Large intestine (tissue), 3 donors: ENCODE results near the gene ZNF431. TPM values are rescaled to one million over a fixed set of nuclear protein-coding genes. Genes with fewer than 3 reads are reported as not detected.
A peak's percentile ranks its signal among the peaks of the same experiment; 100 is the strongest.

Experiments used
- DNase-seq, 2 donors: peaks; one replicate each; pipeline versions ENCODE4 v3.0.0 to v3.0.0-alpha.2; 2013
- H3K27ac ChIP-seq: one replicate; pipeline ENCODE4 v1.5.1; 2013; ENCODE audit warnings: low read length
- H3K27me3 ChIP-seq: 2 replicates; pipeline ENCODE4 v1.6.1; 2013; ENCODE audit warnings: low read length; ENCODE audit not compliant: control insufficient read depth, insufficient read depth
- H3K36me3 ChIP-seq: 2 replicates; pipeline ENCODE4 v1.6.1; 2013; ENCODE audit warnings: low read length; ENCODE audit not compliant: control insufficient read depth, insufficient read depth
- H3K4me1 ChIP-seq: one replicate; pipeline ENCODE4 v1.6.1; 2013; ENCODE audit warnings: low read length; ENCODE audit not compliant: control insufficient read depth, insufficient read depth
- H3K4me3 ChIP-seq: one replicate; pipeline ENCODE4 v1.5.1; 2013; ENCODE audit warnings: low read length
- H3K9me3 ChIP-seq: one replicate; pipeline ENCODE4 v1.6.1; 2013; ENCODE audit warnings: mild to moderate bottlenecking, low read depth, low read length, moderate library complexity; ENCODE audit not compliant: control insufficient read depth
- WGBS: methylation state at CpG from one replicate; pipeline ENCODE4 v1.1.5; 2013; ENCODE audit warnings: low lambda C conversion rate; ENCODE audit not compliant: insufficient coverage; 5-methylcytosine and 5-hydroxymethylcytosine counted together
- polyA plus RNA-seq: library from polyadenylated mRNA; unstranded; fragments of 120-200 nt; gene quantifications from one replicate; pipeline ENCODE4 v1.2.1, GENCODE V29; 2013

Gene ZNF431
- polyA plus RNA-seq, 1 donor: 31.1 TPM

- Histone ChIP-seq H3K27ac (no peak overlapping the region), H3K4me1 (no peaks in the 10 kb centered on the region), H3K36me3 (peaks cover 28% of the 10 kb centered on the region), H3K27me3 (no peaks in the 10 kb centered on the region), H3K4me3 (no peak overlapping the region), H3K9me3 (no peaks in the 10 kb centered on the region)
- DNase-seq: no peak
- WGBS: no CpG with 5 or more reads among the region's 1 CpG
Measured at GRCh38 chr19:21143854-21144253, 2.0 kb downstream of the ZNF431 start.

DNA sequence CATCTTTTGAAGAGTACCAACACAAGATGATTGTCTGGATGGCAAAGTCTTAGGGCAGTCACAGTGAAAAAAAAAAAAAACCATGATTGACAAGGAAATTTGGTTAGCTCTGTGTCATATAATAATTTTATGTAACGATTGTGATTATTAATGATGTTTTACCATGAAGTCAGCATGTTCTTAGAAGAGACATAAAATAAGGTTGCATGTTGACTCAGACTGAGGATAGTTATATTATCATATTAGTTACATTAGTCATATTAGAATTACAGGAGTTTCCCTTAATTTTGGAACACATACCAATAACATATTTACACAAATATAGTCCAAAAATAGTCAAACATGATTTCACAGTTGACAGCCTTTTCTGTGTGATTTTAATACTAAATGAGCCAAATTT lies 5.7 kb downstream of the ZNF431 start:
- no peaks in the 10 kb centered on the region for H3K9me3 ChIP-seq
- H3K36me3 ChIP-seq: peaks cover 56% of the 10 kb centered on the region
- H3K27ac ChIP-seq: no peak overlapping the region
- no CpG with 5 or more reads among the region's 1 CpG for WGBS
- H3K4me1 ChIP-seq: no peaks in the 10 kb centered on the region
- no peak for DNase-seq
- H3K4me3 ChIP-seq: no peak overlapping the region
- H3K27me3 ChIP-seq: no peaks in the 10 kb centered on the region

DNA sequence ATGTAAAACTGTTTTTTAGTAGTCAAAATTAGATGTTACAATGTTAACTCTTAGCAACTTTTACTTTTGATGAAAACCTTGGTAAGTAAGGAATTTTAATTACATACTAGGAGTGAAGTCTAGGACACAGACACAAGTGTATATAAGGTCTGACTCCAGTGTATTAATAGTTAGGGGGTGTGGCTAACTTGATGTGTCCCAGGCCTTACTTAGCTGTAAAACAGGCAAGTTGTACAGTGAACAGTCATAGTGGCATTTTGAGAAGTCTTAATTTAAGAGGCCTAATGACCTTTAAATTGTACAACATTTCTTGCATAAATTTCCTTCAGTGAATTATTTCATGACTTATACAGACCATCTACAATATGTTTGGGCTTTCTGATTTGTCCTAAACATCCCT lies 6.8 kb downstream of the ZNF431 start:
- no peak for DNase-seq
- H3K27me3 ChIP-seq: no peaks in the 10 kb centered on the region
- no peaks in the 10 kb centered on the region for H3K4me1 ChIP-seq
- no peak overlapping the region for H3K4me3 ChIP-seq
- no peak overlapping the region for H3K27ac ChIP-seq
- peaks cover 56% of the 10 kb centered on the region for H3K36me3 ChIP-seq
- no peaks in the 10 kb centered on the region for H3K9me3 ChIP-seq

DNA sequence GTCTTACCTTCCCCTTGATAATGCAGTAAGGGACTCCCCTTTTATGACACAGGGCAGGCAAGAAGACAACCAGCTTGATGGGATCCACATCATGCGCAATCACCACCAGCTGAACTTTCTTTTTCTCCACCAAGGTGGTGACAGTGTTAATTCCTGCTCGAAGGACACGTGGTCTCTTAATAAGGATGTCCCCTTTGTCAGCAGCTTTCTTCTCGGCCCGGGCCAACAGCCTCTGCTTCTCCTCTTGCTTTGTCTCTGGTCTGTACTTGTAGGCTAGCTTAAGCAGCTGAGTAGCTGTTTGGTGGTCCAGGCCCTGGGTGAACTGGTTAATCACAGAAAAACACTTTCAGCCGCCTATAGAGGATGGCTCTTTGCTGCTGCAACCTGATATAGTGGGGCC lies 8.0 kb downstream of the ZNF431 start:
- Histone ChIP-seq H3K27me3 (no peaks in the 10 kb centered on the region), H3K27ac (no peak overlapping the region), H3K4me3 (no peak overlapping the region), H3K9me3 (no peaks in the 10 kb centered on the region), H3K4me1 (no peaks in the 10 kb centered on the region), H3K36me3 (peaks cover 49% of the 10 kb centered on the region)
- DNase-seq: no peak
- no CpG with 5 or more reads among the region's 6 CpGs for WGBS

DNA sequence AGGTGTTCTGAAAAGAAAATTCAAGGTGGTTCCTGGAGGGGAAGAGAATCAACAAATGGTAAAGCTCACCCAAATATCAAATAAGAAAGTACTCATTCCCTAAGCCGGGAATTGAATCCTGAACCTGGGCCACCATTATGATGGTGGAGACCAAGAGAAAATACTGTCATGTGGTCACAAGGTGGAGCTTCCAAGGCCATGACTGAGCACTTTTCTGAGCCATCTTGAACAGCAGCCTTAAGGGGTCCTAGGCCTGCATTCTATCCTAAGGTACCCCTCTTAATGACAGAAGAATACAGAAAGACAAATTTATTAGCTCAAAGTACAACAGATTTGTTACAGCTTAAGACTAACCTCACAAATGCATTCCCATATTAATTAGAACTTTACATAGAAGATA lies 9.6 kb downstream of the ZNF431 start:
- Histone ChIP-seq H3K4me1 (no peaks in the 10 kb centered on the region), H3K27me3 (no peaks in the 10 kb centered on the region), H3K9me3 (no peaks in the 10 kb centered on the region), H3K4me3 (no peak overlapping the region), H3K27ac (no peak overlapping the region), H3K36me3 (peaks cover 45% of the 10 kb centered on the region)
- DNase-seq: no peak
- WGBS: no CpG with 5 or more reads among the region's 1 CpG

DNA sequence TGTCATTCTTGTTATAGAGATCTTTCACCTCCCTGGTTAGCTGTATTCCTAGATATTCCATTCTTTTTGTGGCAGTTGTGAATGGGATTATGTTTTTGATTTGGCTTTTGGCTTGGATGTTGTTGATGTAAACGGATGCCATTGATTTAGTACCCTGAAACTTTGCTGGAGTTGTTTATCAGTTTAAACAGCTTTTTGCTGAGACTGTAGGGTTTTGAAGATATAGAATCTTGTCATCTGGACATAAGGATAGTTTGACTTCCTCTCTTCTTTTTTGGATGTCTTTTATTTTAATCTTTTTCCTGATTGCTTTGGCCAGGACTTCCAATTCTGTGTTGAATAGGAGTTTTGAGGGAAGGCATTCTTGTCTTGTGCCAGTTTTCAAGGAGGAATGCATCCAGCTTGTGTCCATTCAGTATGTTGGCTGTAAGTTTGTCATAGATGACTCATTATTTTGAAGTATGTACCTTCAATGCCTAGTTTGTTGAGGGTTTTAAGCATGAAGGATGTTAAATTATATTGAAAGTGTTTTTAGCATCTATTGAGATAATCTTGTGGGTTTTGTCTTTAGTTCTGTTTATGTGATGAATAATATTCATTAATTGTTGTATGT lies 16.8 kb downstream of the ZNF431 start:
- Histone ChIP-seq H3K36me3 (peaks cover 24% of the 10 kb centered on the region), H3K4me3 (no peak overlapping the region), H3K4me1 (no peaks in the 10 kb centered on the region), H3K9me3 (peaks cover 5% of the 10 kb centered on the region), H3K27me3 (no peaks in the 10 kb centered on the region), H3K27ac (no peak overlapping the region)
- WGBS: no CpG with 5 or more reads among the region's 1 CpG
- DNase-seq: no peak

DNA sequence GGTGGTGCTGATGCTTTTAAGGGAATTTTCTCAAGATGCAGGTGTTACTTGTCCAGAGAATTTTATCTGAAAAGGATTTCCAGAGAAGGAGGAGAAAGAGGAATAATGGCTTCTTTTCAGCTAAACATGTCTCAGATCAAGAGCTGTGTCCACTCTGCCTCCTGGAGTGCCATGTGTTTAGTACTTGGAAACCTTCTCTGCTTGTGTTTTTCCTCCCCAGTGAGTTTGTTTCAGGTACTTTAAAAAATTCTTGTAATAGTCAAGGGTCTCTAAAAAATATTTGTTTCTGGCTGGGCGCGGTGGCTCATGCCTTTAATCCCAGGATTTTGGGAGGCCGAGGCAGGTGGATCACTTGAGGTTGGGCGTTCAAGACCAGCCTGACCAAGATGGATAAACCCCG lies 22.7 kb downstream of the ZNF431 start:
- Histone ChIP-seq H3K27ac (no peak overlapping the region), H3K4me1 (no peaks in the 10 kb centered on the region), H3K9me3 (no peaks in the 10 kb centered on the region), H3K36me3 (peaks cover 34% of the 10 kb centered on the region), H3K27me3 (no peaks in the 10 kb centered on the region), H3K4me3 (no peak overlapping the region)
- DNase-seq: no peak
- no CpG with 5 or more reads among the region's 5 CpGs for WGBS

GRCh38 chr19:21166436-21166835 lies 24.6 kb downstream of the ZNF431 start:
- H3K4me3 ChIP-seq: no peak overlapping the region
- no peaks in the 10 kb centered on the region for H3K9me3 ChIP-seq
- no peak for DNase-seq
- no peaks in the 10 kb centered on the region for H3K4me1 ChIP-seq
- H3K27me3 ChIP-seq: no peaks in the 10 kb centered on the region
- H3K36me3 ChIP-seq: peaks cover 32% of the 10 kb centered on the region
- no peak overlapping the region for H3K27ac ChIP-seq
- WGBS: 92% methylated on average over 2 of the region's 2 CpGs

- no CpG with 5 or more reads among the region's 7 CpGs for WGBS
- Histone ChIP-seq H3K27ac (no peak overlapping the region), H3K36me3 (no peaks in the 10 kb centered on the region), H3K9me3 (no peaks in the 10 kb centered on the region), H3K27me3 (no peaks in the 10 kb centered on the region), H3K4me1 (no peaks in the 10 kb centered on the region), H3K4me3 (no peak overlapping the region)
- peak; percentile 37 to 50 for DNase-seq
Measured at GRCh38 chr19:21197590-21198295, 55.9 kb downstream of the ZNF431 start.

GRCh38 chr19:21202865-21203494 lies 61.1 kb downstream of the ZNF431 start:
- no peaks in the 10 kb centered on the region for H3K36me3 ChIP-seq
- WGBS: no CpG with 5 or more reads among the region's 9 CpGs
- no peak overlapping the region for H3K4me3 ChIP-seq
- peak; percentile 43 to 58 for DNase-seq
- no peaks in the 10 kb centered on the region for H3K9me3 ChIP-seq
- no peak overlapping the region for H3K27ac ChIP-seq
- no peaks in the 10 kb centered on the region for H3K4me1 ChIP-seq
- no peaks in the 10 kb centered on the region for H3K27me3 ChIP-seq
